ENCODE data around the gene KRTAP20-2.

KRTAP20-2 gene

GRCh38 chr21:30672985-30673650 lies 38.1 kb downstream of the KRTAP20-2 start:
- intact Hi-C loops (cut with DNase I), result no loop called here
- no peak for DNase-seq

- intact Hi-C loops (cut with DNase I), result no loop called here
- no peak for DNase-seq
Observed at GRCh38 chr21:30674312-30674711, 39.3 kb downstream of the KRTAP20-2 start.

- no peak for DNase-seq
- intact Hi-C loops (cut with DNase I), result no loop called here
Observed at GRCh38 chr21:30676737-30677136, 41.7 kb downstream of the KRTAP20-2 start.

- DNase-seq, result no peak
- intact Hi-C loops (cut with DNase I), result no loop called here
Observed at GRCh38 chr21:30680586-30680985, 45.6 kb downstream of the KRTAP20-2 start.

- no peak for DNase-seq
- intact Hi-C loops (cut with DNase I), result no loop called here
Observed at GRCh38 chr21:30684506-30684905, 49.5 kb downstream of the KRTAP20-2 start.

Measured in posterior cingulate gyrus (tissue), 11 donors.